Measurements from ENCODE around the gene NDUFS4.

- TF ChIP-seq CTCF (IDR thresholded peaks at IDR 0.05; ENCODE audit: poor library complexity) (no peak), EZH2 (IDR thresholded peaks at IDR 0.05; ENCODE audit: borderline replicate concordance) (no peak)
These were observed 117.2 kb downstream of the NDUFS4 start for GRCh38 chr5:53677632-53678031.
